Aorta (tissue), 5 donors: ENCODE measurements around the gene TSPAN15. TPM values are rescaled to one million over a fixed set of nuclear protein-coding genes. Genes with fewer than 3 reads are reported as not detected.
A peak's percentile ranks its signal among the peaks of the same experiment; 100 is the strongest.

Source experiments
- ATAC-seq: fragments of 200-7000 bp; cut with Tn5 transposase; one replicate; pipeline ENCODE4 v1.9.1; 2022; ENCODE audit warnings: moderate library complexity; ENCODE audit not compliant: low FRiP score
- DNase-seq, 2 donors: peaks; one replicate each; pipeline ENCODE4 v3.0.0-alpha.2; 2020
- H3K27ac ChIP-seq, 2 donors: one replicate each; pipeline ENCODE4 v1.5.1; 2013; ENCODE audit warnings: low read length in 2 of 2, mild to moderate bottlenecking in 2 of 2, moderate library complexity in 2 of 2, control low read depth in 1 of 2, inconsistent platforms in 1 of 2, low read depth in 1 of 2
- H3K27me3 ChIP-seq, 2 donors: one replicate each; pipeline ENCODE4 v1.6.1; 2013; ENCODE audit warnings: control low read depth in 1 of 2, low read length in 1 of 2, mild to moderate bottlenecking in 1 of 2, moderate library complexity in 1 of 2; ENCODE audit not compliant: insufficient read depth in 2 of 2, control insufficient read depth in 1 of 2
- H3K36me3 ChIP-seq, 2 donors: one replicate each; pipeline ENCODE4 v1.6.1; 2013; ENCODE audit warnings: control low read depth in 1 of 2, low read length in 1 of 2, mild to moderate bottlenecking in 1 of 2; ENCODE audit not compliant: insufficient read depth in 2 of 2, control insufficient read depth in 1 of 2
- H3K4me1 ChIP-seq, 2 donors: one replicate each; pipeline ENCODE4 v1.6.1; 2013; ENCODE audit warnings: low read length in 2 of 2, control low read depth in 1 of 2, mild to moderate bottlenecking in 1 of 2, moderate library complexity in 1 of 2; ENCODE audit not compliant: insufficient read depth in 2 of 2, control insufficient read depth in 1 of 2
- H3K4me3 ChIP-seq, 2 donors: one replicate each; pipeline ENCODE4 v1.5.1; 2013; ENCODE audit warnings: low read length in 2 of 2, control low read depth in 1 of 2, mild to moderate bottlenecking in 1 of 2
- H3K9me3 ChIP-seq: one replicate; pipeline ENCODE4 v1.6.1; 2013; ENCODE audit warnings: mild to moderate bottlenecking, low read length; ENCODE audit not compliant: control insufficient read depth
- whole genome bisulfite sequencing, 2 donors: extraction: QIAGEN DNeasy Blood & Tissue Kit; methylation state at CpG; one replicate each; pipeline ENCODE4 v1.1.7; 2013; 5-methylcytosine and 5-hydroxymethylcytosine counted together
- intact Hi-C, 2 donors: fragments of 100-400 bp; cut with DNase I; formaldehyde crosslinking; loops; one replicate each; pipeline versions ENCODE4 v1.14.2 to v1.15.0; 2022
- polyA plus RNA-seq, 2 donors: library from polyadenylated mRNA; stranded (reverse); fragments of 200-250 nt; gene quantifications; one replicate each; pipeline ENCODE4 v1.2.3, GENCODE V29; 2013
- total RNA-seq, 2 donors: library from RNA; stranded (reverse); fragmentation: NEBNext Ultra II Directional; extraction: Animal tissue kit (Norgen Biotek cat#: 25700); gene quantifications; one replicate each; pipeline ENCODE4 v1.2.1, GENCODE V29; 2021
- donor health status: healthy with polysubstance abuse.
- donor health status: Bipolar disorder and iron deficiency.
- donor health status: DM: no; HTN: no; CAD: no.
- donor health status: DM: no; HTN: no; CAD: no.
- donor health status: DM: yes; HTN: yes; CAD: no.

TSPAN15 gene
- total and polyA plus RNA-seq, 4 donors: 1.8 to 16.8 (median 11.5) TPM

DNA sequence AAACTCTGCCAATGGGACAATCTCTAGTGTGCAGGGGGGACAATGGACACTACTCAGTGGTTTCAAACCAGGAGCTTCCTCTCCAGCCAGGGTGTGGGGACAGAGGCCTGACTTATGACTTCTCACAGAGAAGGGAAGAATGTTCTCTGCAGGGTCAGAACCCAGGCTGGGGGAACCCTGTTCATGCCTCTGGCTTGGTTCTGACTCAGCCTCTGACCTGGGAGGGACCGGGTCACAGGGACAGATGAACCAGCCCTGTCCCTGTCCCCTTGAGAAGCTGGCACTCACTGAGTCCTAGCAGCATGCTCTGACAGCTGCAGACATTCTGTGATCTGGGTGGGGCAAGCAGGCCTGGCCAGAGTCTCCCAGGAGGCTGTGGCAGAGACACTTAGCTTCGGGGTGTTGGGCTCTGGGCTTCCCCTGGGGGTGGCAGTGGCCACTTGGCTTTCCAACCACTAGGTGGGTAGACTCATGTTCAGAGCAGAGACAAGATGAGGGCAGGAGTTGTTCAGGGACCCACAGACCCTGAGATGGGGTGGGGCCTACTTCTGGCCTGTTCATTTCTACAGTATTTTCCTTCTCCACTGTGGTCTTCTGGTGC, 13.6 kb downstream of the TSPAN15 start:
- no peaks in the 10 kb centered on the region for H3K4me1 ChIP-seq
- DNase-seq (peak; percentile 64 to 71), ATAC-seq (peak; percentile 9)
- H3K27ac ChIP-seq: no peak overlapping the region
- WGBS, 2 donors: 88 to 95% methylated on average over 2 of the region's 2 CpGs
- no peaks in the 10 kb centered on the region for H3K36me3 ChIP-seq
- no peaks in the 10 kb centered on the region for H3K9me3 ChIP-seq
- H3K27me3 ChIP-seq: no peaks in the 10 kb centered on the region
- intact Hi-C loops: no loop called here
- no peak overlapping the region for H3K4me3 ChIP-seq

DNA sequence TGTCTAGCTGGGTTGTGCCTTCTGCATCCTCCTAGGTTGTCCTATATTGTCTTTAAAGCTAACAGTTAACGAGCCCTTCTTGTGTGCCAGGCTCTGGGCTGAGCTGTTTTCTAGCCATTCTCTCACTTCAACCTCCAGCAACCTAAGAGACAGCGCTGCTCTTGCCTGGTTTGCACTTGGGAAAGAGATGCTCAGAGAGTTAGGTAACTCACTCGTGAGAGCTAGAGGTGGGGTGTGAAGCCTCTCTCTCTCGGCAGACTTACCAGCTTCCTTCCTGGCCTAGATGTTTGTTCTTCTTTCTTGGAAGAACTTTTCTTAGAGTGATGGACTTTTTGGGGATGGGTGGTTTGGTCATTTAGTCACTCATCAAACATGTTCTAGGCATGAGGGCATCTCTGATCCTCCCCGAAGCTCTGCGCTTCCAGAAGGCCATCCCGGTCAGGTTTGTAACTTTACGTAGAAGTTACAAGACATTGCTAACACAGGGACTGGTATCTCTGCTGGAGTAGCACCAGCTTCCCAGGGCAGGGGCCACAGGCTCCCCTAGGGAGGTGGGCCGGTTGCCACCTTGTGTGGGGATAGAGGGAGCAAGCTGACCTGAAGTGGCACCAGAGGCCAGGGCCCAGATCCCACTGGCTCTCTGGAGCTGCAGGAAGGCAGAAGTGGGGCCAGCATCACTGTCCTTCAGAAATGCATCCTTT, 14.3 kb downstream of the TSPAN15 start:
- peak in 1 of 2 donors; percentile 46 for DNase-seq

DNA sequence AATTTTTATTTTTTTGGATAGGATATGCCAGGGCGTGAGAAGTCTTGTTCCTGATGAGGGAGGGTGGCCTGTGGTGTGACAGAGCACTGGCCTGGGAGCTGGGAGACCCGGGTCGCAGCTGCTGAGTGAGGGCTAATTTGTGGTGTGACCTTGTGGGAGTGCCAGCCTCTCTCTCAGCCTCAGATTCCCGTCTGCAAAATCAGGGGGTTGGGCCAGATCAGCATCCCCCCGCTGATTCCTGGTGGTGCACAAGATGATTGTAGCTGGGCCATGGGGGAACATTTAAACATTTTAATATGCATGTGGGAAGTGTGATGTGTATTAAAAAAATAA, 14.9 kb downstream of the TSPAN15 start:
- Histone ChIP-seq H3K36me3 (no peaks in the 10 kb centered on the region), H3K4me3 (no peak overlapping the region), H3K27me3 (no peaks in the 10 kb centered on the region), H3K9me3 (no peaks in the 10 kb centered on the region), H3K4me1 (no peaks in the 10 kb centered on the region), H3K27ac (no peak overlapping the region)
- intact Hi-C loops: no loop called here
- ATAC-seq (no peak), DNase-seq (peak in 1 of 2 donors; percentile 17)
- WGBS, 2 donors: 39 to 78% methylated on average over 5 of the region's 5 CpGs

More for the DNA sequence above, 14.3 kb downstream of the TSPAN15 start:
- no peak for ATAC-seq
- Histone ChIP-seq H3K4me3 (no peak overlapping the region), H3K9me3 (no peaks in the 10 kb centered on the region), H3K36me3 (no peaks in the 10 kb centered on the region), H3K4me1 (no peaks in the 10 kb centered on the region), H3K27ac (no peak overlapping the region), H3K27me3 (no peaks in the 10 kb centered on the region)
- 93 to 94% methylated on average over 9 of the region's 9 CpGs for WGBS, 2 donors
- intact Hi-C loops: no loop called here

DNA sequence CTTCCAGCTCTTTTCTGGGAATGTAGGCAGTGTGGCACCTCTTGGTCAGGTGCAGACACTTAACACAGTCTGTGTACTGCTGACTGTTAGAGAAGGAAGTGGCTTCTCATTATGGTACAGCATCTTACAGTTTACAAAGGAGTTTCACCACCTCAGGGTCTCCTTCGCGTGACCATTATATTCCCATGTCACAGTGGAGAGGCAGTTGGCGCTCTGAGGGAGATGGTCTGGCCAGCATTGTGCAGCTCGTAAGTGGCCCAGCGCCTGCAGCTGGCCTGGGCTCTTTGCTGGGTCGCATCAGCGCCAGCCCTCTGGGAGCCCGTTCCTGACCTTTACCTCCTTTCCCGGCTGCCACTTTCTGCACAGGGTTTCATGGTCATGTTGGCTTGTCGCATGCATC, 15.4 kb downstream of the TSPAN15 start:
- Histone ChIP-seq H3K9me3 (no peaks in the 10 kb centered on the region), H3K27ac (no peak overlapping the region), H3K4me3 (no peak overlapping the region), H3K27me3 (no peaks in the 10 kb centered on the region), H3K36me3 (no peaks in the 10 kb centered on the region), H3K4me1 (no peaks in the 10 kb centered on the region)
- intact Hi-C loops: no loop called here
- WGBS, 2 donors: 76 to 88% methylated on average over 10 of the region's 10 CpGs
- peak in 1 of 2 donors; percentile 35 for DNase-seq
- no peak for ATAC-seq

DNA sequence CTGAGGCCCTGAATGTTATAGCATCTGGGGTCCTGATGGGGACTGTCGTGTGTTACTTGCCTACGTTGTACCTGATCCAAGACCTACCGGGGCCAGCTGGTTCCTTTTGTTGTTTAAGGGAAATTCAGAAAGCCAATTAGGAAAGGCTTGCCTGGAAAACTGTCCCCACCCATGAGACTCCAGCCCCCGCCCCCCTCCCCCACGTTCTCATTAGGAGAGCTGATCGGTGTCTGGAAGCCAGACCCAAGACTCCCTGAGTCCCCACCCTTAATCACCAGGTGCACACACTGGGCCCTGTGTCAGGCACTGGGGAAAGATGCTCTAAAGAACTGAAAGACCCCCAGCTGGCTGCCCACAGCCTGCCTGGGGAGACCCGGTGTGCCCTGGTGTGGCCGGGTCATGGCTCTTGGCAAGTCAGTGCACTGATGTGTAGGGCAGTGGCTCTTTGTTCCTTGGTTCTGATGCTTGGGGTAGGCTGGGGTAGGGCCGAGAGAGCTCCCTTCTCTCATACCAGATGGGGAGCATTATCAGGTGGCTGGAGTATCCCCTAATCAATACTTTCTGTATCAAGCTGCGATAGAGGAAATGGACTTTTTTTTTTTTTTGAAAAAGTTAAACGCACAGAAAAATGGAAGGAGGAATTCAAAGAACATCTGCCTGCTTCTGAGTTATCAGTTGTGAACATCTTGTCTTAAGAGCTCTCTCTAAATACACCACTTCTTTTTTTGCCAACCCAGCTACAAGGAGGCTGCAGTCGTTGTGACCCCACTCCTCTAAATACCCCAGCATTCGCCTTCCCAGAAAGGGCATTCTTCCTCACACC, 16.9 kb downstream of the TSPAN15 start:
- no peaks in the 10 kb centered on the region for H3K27me3 ChIP-seq
- H3K4me3 ChIP-seq: no peak overlapping the region
- WGBS, 2 donors: 74 to 75% methylated on average over 13 of the region's 13 CpGs
- no peaks in the 10 kb centered on the region for H3K9me3 ChIP-seq
- H3K36me3 ChIP-seq: no peaks in the 10 kb centered on the region
- no peak overlapping the region for H3K27ac ChIP-seq
- intact Hi-C loops: no loop called here
- DNase-seq (no peak), ATAC-seq (no peak)
- H3K4me1 ChIP-seq: no peaks in the 10 kb centered on the region

DNA sequence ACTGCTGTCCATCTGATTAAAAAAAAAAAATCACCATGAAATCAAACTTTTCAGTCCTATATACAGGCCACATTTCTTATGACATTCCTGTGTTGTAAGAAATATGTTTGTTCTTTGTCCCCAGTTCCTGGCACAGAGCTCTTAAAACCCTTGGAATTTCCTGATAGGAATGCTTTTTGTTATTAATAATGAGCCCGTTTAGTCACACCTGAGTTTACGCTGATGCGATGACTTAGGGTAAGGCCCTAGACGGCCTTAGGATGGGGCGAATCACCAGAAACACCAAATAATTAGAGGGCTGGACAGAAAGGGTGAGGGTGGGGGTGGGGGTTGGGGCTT, 17.5 kb downstream of the TSPAN15 start:
- 64 to 73% methylated on average over 5 of the region's 5 CpGs for WGBS, 2 donors
- no peak for DNase-seq
- no peak overlapping the region for H3K27ac ChIP-seq
- H3K9me3 ChIP-seq: no peaks in the 10 kb centered on the region
- H3K4me3 ChIP-seq: no peak overlapping the region
- no peaks in the 10 kb centered on the region for H3K27me3 ChIP-seq
- no peaks in the 10 kb centered on the region for H3K4me1 ChIP-seq
- ATAC-seq: no peak
- H3K36me3 ChIP-seq: no peaks in the 10 kb centered on the region
- intact Hi-C loops: no loop called here

DNA sequence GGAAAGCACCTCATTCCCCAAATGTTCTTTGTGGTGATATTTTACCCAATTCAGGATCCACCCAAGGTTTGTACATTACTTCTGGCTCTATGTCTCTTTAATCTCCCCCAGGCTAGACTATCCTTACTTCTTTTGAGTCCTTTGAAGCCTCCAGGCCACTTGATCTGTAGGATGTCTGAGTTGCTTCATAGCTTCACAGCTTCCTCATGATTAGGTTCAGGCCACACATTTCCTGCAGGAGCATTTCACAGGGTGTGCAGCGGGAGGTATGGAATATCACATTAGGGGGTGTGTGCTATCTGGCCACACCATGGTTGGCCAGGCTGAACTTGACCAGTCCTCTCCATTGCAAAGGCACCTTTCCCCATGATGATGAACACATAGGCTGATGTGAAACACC, 18.7 kb downstream of the TSPAN15 start:
- H3K9me3 ChIP-seq: no peaks in the 10 kb centered on the region
- H3K4me1 ChIP-seq: no peaks in the 10 kb centered on the region
- H3K36me3 ChIP-seq: no peaks in the 10 kb centered on the region
- WGBS, 2 donors: 93 to 100% methylated on average over 1 of the region's 1 CpG
- no peaks in the 10 kb centered on the region for H3K27me3 ChIP-seq
- DNase-seq (no peak), ATAC-seq (no peak)
- no peak overlapping the region for H3K4me3 ChIP-seq
- no peak overlapping the region for H3K27ac ChIP-seq
- intact Hi-C loops: no loop called here

DNA sequence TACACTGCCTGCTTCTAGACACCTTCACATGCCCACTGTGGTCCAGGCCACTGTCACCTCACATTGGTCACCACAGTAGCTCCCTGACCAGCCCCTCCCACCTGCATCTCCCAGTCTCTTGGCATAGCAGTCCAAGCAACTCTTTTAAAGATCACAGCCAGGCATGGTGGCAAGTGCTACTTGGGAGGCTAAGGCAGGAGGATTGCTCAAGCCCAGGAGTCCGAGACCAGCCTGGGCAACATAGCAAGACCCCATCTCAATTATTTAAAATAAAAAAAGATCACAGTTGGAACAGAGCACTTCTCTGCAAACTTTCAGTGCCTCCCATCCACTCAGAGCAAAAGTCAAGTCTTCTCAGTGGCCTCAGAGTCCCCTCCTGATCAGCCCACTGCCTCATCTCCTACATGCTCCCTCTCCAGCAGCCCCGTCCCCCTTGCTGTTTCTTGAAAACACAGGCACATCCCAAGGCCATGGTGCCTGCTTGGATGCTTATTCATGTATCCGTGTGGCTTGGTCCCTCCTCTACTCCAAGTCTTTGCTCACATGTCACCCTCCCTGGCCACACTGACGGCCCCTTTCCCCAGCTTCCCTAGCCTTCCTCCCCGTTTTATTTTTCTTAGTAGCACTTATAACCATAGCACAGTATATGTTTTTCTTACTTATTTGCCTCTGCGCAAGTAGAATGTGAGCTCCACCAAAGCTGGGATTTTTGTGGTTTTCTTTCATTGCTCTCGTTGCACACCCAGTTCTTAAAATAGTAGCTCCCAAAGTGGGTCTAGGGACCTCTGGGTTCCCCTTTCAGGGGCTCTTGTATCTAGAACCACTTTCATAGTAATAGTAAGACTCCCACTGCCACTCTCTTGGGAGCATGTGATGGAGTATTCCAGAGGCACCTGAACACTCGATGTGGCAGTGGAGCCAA, 19.5 kb downstream of the TSPAN15 start:
- WGBS, 2 donors: 78 to 82% methylated on average over 8 of the region's 8 CpGs
- DNase-seq (no peak), ATAC-seq (no peak)
- Histone ChIP-seq H3K4me3 (no peak overlapping the region), H3K27ac (no peak overlapping the region), H3K36me3 (no peaks in the 10 kb centered on the region), H3K27me3 (no peaks in the 10 kb centered on the region), H3K4me1 (no peaks in the 10 kb centered on the region), H3K9me3 (no peaks in the 10 kb centered on the region)
- intact Hi-C loops: no loop called here
